ENCODE measurements around the gene RNF215.
"Not testable (repeated sequence)": the region's sequence is repeated elsewhere in the genome, so short reads cannot be mapped to it uniquely, and the experiment has no call there.

Gene RNF215

GRCh38 chr22:30351226-30351625 lies 36.0 kb downstream of the RNF215 start:
- no peak overlapping the region for H3K4me3 ChIP-seq (ENCODE audit: low read length)
- no peaks in the 10 kb centered on the region for H3K9me3 ChIP-seq (ENCODE audit: control insufficient read depth, low read depth, low read length)
- H3K36me3 ChIP-seq (ENCODE audit: control insufficient read depth, low read depth, low read length) = peaks cover 69% of the 10 kb centered on the region
- H3K27me3 ChIP-seq (ENCODE audit: control insufficient read depth, insufficient read depth, low read length) = no peaks in the 10 kb centered on the region
- H3K9ac ChIP-seq (ENCODE audit: low read length) = no peak overlapping the region
- no peaks in the 10 kb centered on the region for H3K4me1 ChIP-seq (ENCODE audit: control insufficient read depth, low read depth, low read length)
- no peak overlapping the region for H3K27ac ChIP-seq (ENCODE audit: low read length)

GRCh38 chr22:30348809-30349208 lies 38.4 kb downstream of the RNF215 start:
- Histone ChIP-seq H3K4me1 (ENCODE audit: control insufficient read depth, low read depth, low read length) (no peaks in the 10 kb centered on the region), H3K27me3 (ENCODE audit: control insufficient read depth, insufficient read depth, low read length) (no peaks in the 10 kb centered on the region), H3K9me3 (ENCODE audit: control insufficient read depth, low read depth, low read length) (no peaks in the 10 kb centered on the region), H3K36me3 (ENCODE audit: control insufficient read depth, low read depth, low read length) (peaks cover 89% of the 10 kb centered on the region), H3K9ac (ENCODE audit: low read length) (no peak overlapping the region), H3K27ac (ENCODE audit: low read length) (no peak overlapping the region), H3K4me3 (ENCODE audit: low read length) (no peak overlapping the region)

DNA sequence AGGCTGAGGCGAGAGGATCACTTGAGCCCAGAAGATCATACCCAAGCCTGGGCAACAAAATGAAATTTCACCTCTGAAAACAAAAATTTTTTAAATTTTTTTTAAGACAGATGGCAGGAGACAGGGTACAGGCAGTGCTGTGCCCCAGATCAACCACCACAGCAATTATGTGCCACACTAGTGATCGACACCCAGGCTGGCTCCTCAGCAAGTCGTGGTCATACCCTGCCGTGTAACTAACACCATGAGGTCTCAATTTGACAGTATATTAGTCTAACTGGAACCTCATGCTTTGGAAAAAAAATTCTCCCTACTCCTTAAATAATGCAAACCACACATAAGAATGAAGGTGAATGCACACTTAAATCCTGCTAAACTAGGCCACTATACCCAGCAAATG lies 38.8 kb downstream of the RNF215 start:
- H3K27me3 ChIP-seq (ENCODE audit: control insufficient read depth, insufficient read depth, low read length) = no peaks in the 10 kb centered on the region
- H3K9me3 ChIP-seq (ENCODE audit: control insufficient read depth, low read depth, low read length) = no peaks in the 10 kb centered on the region
- no peak overlapping the region for H3K27ac ChIP-seq (ENCODE audit: low read length)
- peaks cover 89% of the 10 kb centered on the region for H3K36me3 ChIP-seq (ENCODE audit: control insufficient read depth, low read depth, low read length)
- no peaks in the 10 kb centered on the region for H3K4me1 ChIP-seq (ENCODE audit: control insufficient read depth, low read depth, low read length)
- H3K9ac ChIP-seq (ENCODE audit: low read length) = no peak overlapping the region
- H3K4me3 ChIP-seq (ENCODE audit: low read length) = no peak overlapping the region

- no peaks in the 10 kb centered on the region for H3K27me3 ChIP-seq (ENCODE audit: control insufficient read depth, insufficient read depth, low read length)
- H3K9ac ChIP-seq (ENCODE audit: low read length) = no peak overlapping the region
- H3K9me3 ChIP-seq (ENCODE audit: control insufficient read depth, low read depth, low read length) = no peaks in the 10 kb centered on the region
- H3K27ac ChIP-seq (ENCODE audit: low read length) = no peak overlapping the region
- H3K4me3 ChIP-seq (ENCODE audit: low read length) = no peak overlapping the region
- no peaks in the 10 kb centered on the region for H3K4me1 ChIP-seq (ENCODE audit: control insufficient read depth, low read depth, low read length)
- peaks cover 93% of the 10 kb centered on the region for H3K36me3 ChIP-seq (ENCODE audit: control insufficient read depth, low read depth, low read length)
Measured at GRCh38 chr22:30347255-30347892, 39.8 kb downstream of the RNF215 start.

DNA sequence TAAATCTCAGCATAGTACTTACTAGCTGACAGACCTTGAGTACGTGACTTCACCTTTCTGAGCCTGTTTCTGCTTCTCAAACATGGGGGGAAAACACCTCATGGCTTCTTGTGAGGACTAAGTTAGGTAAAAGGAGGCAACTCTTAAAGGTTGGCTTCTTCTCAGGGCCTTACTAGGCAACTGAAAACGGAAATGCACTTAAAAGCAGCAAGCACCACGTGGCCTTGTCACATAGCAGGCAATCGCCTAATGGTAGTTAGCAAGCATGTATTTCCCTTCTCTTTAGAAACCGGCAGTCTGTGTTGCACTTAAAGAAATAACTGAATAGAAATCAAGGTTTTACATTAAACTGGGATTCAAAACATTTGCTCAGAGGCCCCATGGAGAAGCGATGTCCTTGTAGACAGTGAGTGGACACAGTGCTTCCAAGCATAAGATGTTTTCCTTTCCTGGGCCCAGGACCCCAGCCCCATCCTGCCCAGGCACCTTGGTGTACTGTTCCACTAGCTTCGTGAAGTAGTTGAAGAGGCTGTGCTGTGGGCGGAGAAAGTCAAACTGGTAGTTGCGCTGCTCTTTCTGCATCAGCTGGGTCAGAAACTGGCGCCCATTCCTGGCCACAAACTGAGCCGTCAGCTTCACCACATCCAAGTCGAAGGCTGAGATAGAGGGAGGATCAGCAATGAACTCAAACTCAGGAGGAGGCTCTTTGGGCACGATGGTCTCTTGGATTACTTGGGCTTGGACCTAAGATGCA lies 42.6 kb downstream of the RNF215 start:
- H3K4me1 ChIP-seq (ENCODE audit: control insufficient read depth, low read depth, low read length) = no peaks in the 10 kb centered on the region
- no peaks in the 10 kb centered on the region for H3K27me3 ChIP-seq (ENCODE audit: control insufficient read depth, insufficient read depth, low read length)
- no peak overlapping the region for H3K27ac ChIP-seq (ENCODE audit: low read length)
- no peak overlapping the region for H3K9ac ChIP-seq (ENCODE audit: low read length)
- no peaks in the 10 kb centered on the region for H3K9me3 ChIP-seq (ENCODE audit: control insufficient read depth, low read depth, low read length)
- H3K36me3 ChIP-seq (ENCODE audit: control insufficient read depth, low read depth, low read length) = peaks cover 95% of the 10 kb centered on the region
- H3K4me3 ChIP-seq (ENCODE audit: low read length) = no peak overlapping the region

- Histone ChIP-seq H3K36me3 (ENCODE audit: control insufficient read depth, low read depth, low read length) (peaks cover 98% of the 10 kb centered on the region), H3K4me1 (ENCODE audit: control insufficient read depth, low read depth, low read length) (no peaks in the 10 kb centered on the region), H3K4me3 (ENCODE audit: low read length) (no peak overlapping the region), H3K9me3 (ENCODE audit: control insufficient read depth, low read depth, low read length) (no peaks in the 10 kb centered on the region), H3K9ac (ENCODE audit: low read length) (no peak overlapping the region), H3K27ac (ENCODE audit: low read length) (no peak overlapping the region), H3K27me3 (ENCODE audit: control insufficient read depth, insufficient read depth, low read length) (no peaks in the 10 kb centered on the region)
Measured at GRCh38 chr22:30340911-30341685, 46.1 kb downstream of the RNF215 start.

- H3K9ac ChIP-seq (ENCODE audit: low read length) = no peak overlapping the region
- H3K27me3 ChIP-seq (ENCODE audit: control insufficient read depth, insufficient read depth, low read length) = no peaks in the 10 kb centered on the region
- H3K4me1 ChIP-seq (ENCODE audit: control insufficient read depth, low read depth, low read length) = no peaks in the 10 kb centered on the region
- H3K36me3 ChIP-seq (ENCODE audit: control insufficient read depth, low read depth, low read length) = peaks cover 98% of the 10 kb centered on the region
- no peak overlapping the region for H3K4me3 ChIP-seq (ENCODE audit: low read length)
- no peaks in the 10 kb centered on the region for H3K9me3 ChIP-seq (ENCODE audit: control insufficient read depth, low read depth, low read length)
- no peak overlapping the region for H3K27ac ChIP-seq (ENCODE audit: low read length)
Measured at GRCh38 chr22:30338802-30339201, 48.4 kb downstream of the RNF215 start.

- H3K36me3 ChIP-seq (ENCODE audit: control insufficient read depth, low read depth, low read length) = peaks cover 98% of the 10 kb centered on the region
- not testable (repeated sequence) for H3K27me3 ChIP-seq (ENCODE audit: control insufficient read depth, insufficient read depth, low read length)
Measured at GRCh38 chr22:30338341-30338740, 48.9 kb downstream of the RNF215 start.

GRCh38 chr22:30337461-30337778 lies 49.8 kb downstream of the RNF215 start:
- H3K9me3 ChIP-seq (ENCODE audit: control insufficient read depth, low read depth, low read length) = no peaks in the 10 kb centered on the region
- no peaks in the 10 kb centered on the region for H3K4me1 ChIP-seq (ENCODE audit: control insufficient read depth, low read depth, low read length)
- H3K36me3 ChIP-seq (ENCODE audit: control insufficient read depth, low read depth, low read length) = peaks cover 98% of the 10 kb centered on the region
- H3K27ac ChIP-seq (ENCODE audit: low read length) = no peak overlapping the region
- H3K27me3 ChIP-seq (ENCODE audit: control insufficient read depth, insufficient read depth, low read length) = no peaks in the 10 kb centered on the region
- H3K4me3 ChIP-seq (ENCODE audit: low read length) = no peak overlapping the region
- H3K9ac ChIP-seq (ENCODE audit: low read length) = no peak overlapping the region

More at GRCh38 chr22:30338341-30338740, 48.9 kb downstream of the RNF215 start:
- not testable (repeated sequence) for H3K9me3 ChIP-seq (ENCODE audit: control insufficient read depth, low read depth, low read length); H3K4me3 ChIP-seq (ENCODE audit: low read length); H3K9ac ChIP-seq (ENCODE audit: low read length); H3K4me1 ChIP-seq (ENCODE audit: control insufficient read depth, low read depth, low read length); H3K27ac ChIP-seq (ENCODE audit: low read length)

- Histone ChIP-seq H3K4me3 (ENCODE audit: low read length) (no peak overlapping the region), H3K9me3 (ENCODE audit: control insufficient read depth, low read depth, low read length) (no peaks in the 10 kb centered on the region), H3K4me1 (ENCODE audit: control insufficient read depth, low read depth, low read length) (no peaks in the 10 kb centered on the region), H3K27me3 (ENCODE audit: control insufficient read depth, insufficient read depth, low read length) (no peaks in the 10 kb centered on the region), H3K27ac (ENCODE audit: low read length) (no peak overlapping the region), H3K36me3 (ENCODE audit: control insufficient read depth, low read depth, low read length) (peaks cover 96% of the 10 kb centered on the region), H3K9ac (ENCODE audit: low read length) (no peak overlapping the region)
Measured at GRCh38 chr22:30336752-30337460, 50.3 kb downstream of the RNF215 start.

GRCh38 chr22:30335236-30335635 lies 52.0 kb downstream of the RNF215 start:
- Histone ChIP-seq H3K4me1 (ENCODE audit: control insufficient read depth, low read depth, low read length) (no peaks in the 10 kb centered on the region), H3K4me3 (ENCODE audit: low read length) (no peak overlapping the region), H3K36me3 (ENCODE audit: control insufficient read depth, low read depth, low read length) (peaks cover 84% of the 10 kb centered on the region), H3K27ac (ENCODE audit: low read length) (no peak overlapping the region), H3K9ac (ENCODE audit: low read length) (no peak overlapping the region), H3K27me3 (ENCODE audit: control insufficient read depth, insufficient read depth, low read length) (no peaks in the 10 kb centered on the region), H3K9me3 (ENCODE audit: control insufficient read depth, low read depth, low read length) (no peaks in the 10 kb centered on the region)
